MM.1S (cell line): Measurements from ENCODE around the gene NTN4.

ENCODE experiments used
- DNase-seq: peaks from one replicate; pipeline ENCODE4 v3.0.0-alpha.2; 2015
- H2AFZ ChIP-seq: fragments of 300-600 bp; sonication (generic); 2 replicates; pipeline ENCODE4 v1.6.0; 2016; ENCODE audit warnings: antibody characterized with exemption, low read length
- H3F3A ChIP-seq: fragments of 300-600 bp; sonication (generic); 2 replicates; pipeline ENCODE4 v1.6.1; 2016; ENCODE audit warnings: mild to moderate bottlenecking, antibody characterized with exemption, low read length, moderate library complexity, mixed read lengths; ENCODE audit not compliant: insufficient read depth
- H3K27ac ChIP-seq: fragments of 300-600 bp; sonication (generic); 2 replicates; pipeline ENCODE4 v1.5.1; 2016; ENCODE audit warnings: mild to moderate bottlenecking, low read length
- H3K27me3 ChIP-seq: fragments of 300-600 bp; sonication (generic); replicated peaks from 2 replicates; pipeline ENCODE4 v1.6.0; 2016; ENCODE audit warnings: low read length; ENCODE audit not compliant: insufficient read depth
- H3K36me3 ChIP-seq: fragments of 300-600 bp; sonication (generic); replicated peaks from 2 replicates; pipeline ENCODE4 v1.6.1; 2016; ENCODE audit warnings: mild to moderate bottlenecking, low read length, mixed read lengths; ENCODE audit not compliant: insufficient read depth
- H3K4me1 ChIP-seq: fragments of 300-600 bp; sonication (generic); 2 replicates; pipeline ENCODE4 v1.6.1; 2016; ENCODE audit warnings: low read length, mixed read lengths
- H3K4me2 ChIP-seq: fragments of 300-600 bp; sonication (generic); 2 replicates; pipeline ENCODE4 v1.6.0; 2016; ENCODE audit warnings: low read depth, low read length
- H3K4me3 ChIP-seq: fragments of 300-600 bp; sonication (generic); 2 replicates; pipeline ENCODE4 v1.5.1; 2016; ENCODE audit warnings: low read length, mixed read lengths
- H3K79me2 ChIP-seq: fragments of 300-600 bp; sonication (generic); 2 replicates; pipeline ENCODE4 v1.6.1; 2016; ENCODE audit warnings: mixed run types, low read length, mixed read lengths
- H3K9ac ChIP-seq: fragments of 300-600 bp; sonication (generic); 2 replicates; pipeline ENCODE4 v1.6.1; 2016; ENCODE audit warnings: low read length, mixed read lengths
- H3K9me2 ChIP-seq: fragments of 300-600 bp; sonication (generic); replicated peaks from 2 replicates; pipeline ENCODE4 v1.6.1; 2016; ENCODE audit warnings: mild to moderate bottlenecking, low read length, mixed read lengths; ENCODE audit not compliant: insufficient read depth
- H3K9me3 ChIP-seq: fragments of 300-600 bp; sonication (generic); replicated peaks from 2 replicates; pipeline ENCODE4 v1.6.1; 2016; ENCODE audit warnings: mild to moderate bottlenecking, low read length, mixed read lengths; ENCODE audit not compliant: insufficient read depth
- H4K20me1 ChIP-seq: fragments of 300-600 bp; sonication (generic); 2 replicates; pipeline ENCODE4 v1.6.1; 2016; ENCODE audit warnings: mild to moderate bottlenecking, low read length, moderate library complexity, mixed read lengths; ENCODE audit not compliant: insufficient read depth
- CTCF ChIP-seq: fragments of 300-600 bp; sonication (generic); IDR thresholded peaks from 2 replicates; pipeline ENCODE4 v1.5.1; 2016; ENCODE audit warnings: antibody characterized with exemption, low read length, mixed read lengths
- EZH2 ChIP-seq: fragments of 300-600 bp; sonication (generic); optimal IDR thresholded peaks from 2 replicates; pipeline ENCODE3; 2017; ENCODE audit warnings: low read depth, mild to moderate bottlenecking, antibody characterized with exemption, low read length, mixed read lengths
- EZH2phosphoT487 ChIP-seq: fragments of 300-600 bp; sonication (generic); IDR thresholded peaks from 2 replicates; pipeline ENCODE4 v1.6.1; 2018; ENCODE audit warnings: antibody characterized with exemption, low read length

The NTN4 gene

GRCh38 chr12:95637010-95637409 is 153.6 kb downstream of the NTN4 start:
- no peaks in the 10 kb centered on the region for H3K27me3 ChIP-seq
- no peak overlapping the region for H3K4me2 ChIP-seq
- no peak overlapping the region for H3K4me3 ChIP-seq
- DNase-seq, result no peak
- TF ChIP-seq EZH2 (no peak), CTCF (no peak), EZH2phosphoT487 (no peak)
- no peaks in the 10 kb centered on the region for H4K20me1 ChIP-seq
- no peak overlapping the region for H3K9ac ChIP-seq
- no peaks in the 10 kb centered on the region for H3K79me2 ChIP-seq
- no peaks in the 10 kb centered on the region for H3K4me1 ChIP-seq
- H3K9me2 ChIP-seq, result no peaks in the 10 kb centered on the region
- H3K27ac ChIP-seq, result no peak overlapping the region
- H3K36me3 ChIP-seq, result no peaks in the 10 kb centered on the region
- H3K9me3 ChIP-seq, result no peaks in the 10 kb centered on the region
- no peaks in the 10 kb centered on the region for H3F3A ChIP-seq
- H2AFZ ChIP-seq, result no peak overlapping the region

- Histone ChIP-seq H3K36me3 (no peaks in the 10 kb centered on the region), H2AFZ (no peak overlapping the region), H3K9me2 (no peaks in the 10 kb centered on the region), H3K4me1 (no peaks in the 10 kb centered on the region), H3K9me3 (no peaks in the 10 kb centered on the region), H3K4me2 (no peak overlapping the region), H4K20me1 (no peaks in the 10 kb centered on the region), H3K4me3 (no peak overlapping the region), H3K27ac (no peak overlapping the region), H3K9ac (no peak overlapping the region), H3K27me3 (no peaks in the 10 kb centered on the region), H3K79me2 (no peaks in the 10 kb centered on the region), H3F3A (no peaks in the 10 kb centered on the region)
- DNase-seq, result no peak
- TF ChIP-seq EZH2phosphoT487 (no peak), CTCF (no peak), EZH2 (no peak)
Measured at GRCh38 chr12:95634622-95635621, 155.6 kb downstream of the NTN4 start.

GRCh38 chr12:95633732-95634465 is 156.7 kb downstream of the NTN4 start:
- Histone ChIP-seq H2AFZ (no peak overlapping the region), H4K20me1 (no peaks in the 10 kb centered on the region), H3K79me2 (no peaks in the 10 kb centered on the region), H3K9me2 (no peaks in the 10 kb centered on the region), H3K4me3 (no peak overlapping the region), H3K4me2 (no peak overlapping the region), H3F3A (no peaks in the 10 kb centered on the region), H3K36me3 (no peaks in the 10 kb centered on the region), H3K4me1 (no peaks in the 10 kb centered on the region), H3K9ac (no peak overlapping the region), H3K27me3 (no peaks in the 10 kb centered on the region), H3K9me3 (no peaks in the 10 kb centered on the region), H3K27ac (no peak overlapping the region)
- no peak for DNase-seq
- TF ChIP-seq CTCF (no peak), EZH2phosphoT487 (no peak), EZH2 (no peak)
